GM12878 (cell line): ENCODE measurements around the gene GNAL. TPM values are rescaled to one million over a fixed set of nuclear protein-coding genes. Genes with fewer than 3 reads are reported as not detected.

Source experiments
- ATAC-seq: fragments of 200-7000 bp; cut with Tn5 transposase; 3 replicates; pipeline ENCODE4 v1.9.1; 2020; ENCODE audit warnings: mild to moderate bottlenecking, moderate library complexity
- BruUV-seq: library from RNA; stranded (reverse); fragments of 400-500 nt; replicated peaks from 2 replicates; lab custom pipeline; 2021; lab: Mats Ljungman, UMichigan
- CTCF ChIA-PET: fragments of 300-600 bp; sonication (Branson Sonifier 250); formaldehyde crosslinking; extraction: SDS; loops from one replicate; lab custom pipeline; 2021; ENCODE audit warnings: inconsistent platforms; lab: Yijun Ruan, JAX
- POLR2A ChIA-PET: fragments of 350-600 bp; formaldehyde crosslinking; extraction: SDS; loops from one replicate; lab custom pipeline; 2021; ENCODE audit warnings: inconsistent platforms; lab: Charles Lee
- RAD21 ChIA-PET: fragments of 300-600 bp; sonication (Branson Sonifier 250); formaldehyde crosslinking; loops from one replicate; lab custom pipeline; 2023; ENCODE audit warnings: antibody characterized with exemption; ENCODE audit not compliant: unreplicated experiment; lab: Charles Lee
- SMC1A ChIA-PET: fragments of 300-600 bp; sonication (Branson Sonifier 250); formaldehyde crosslinking; loops from one replicate; lab custom pipeline; 2023; ENCODE audit not compliant: unreplicated experiment, uncharacterized antibody; lab: Charles Lee
- DNase-seq: peaks from one replicate; pipeline ENCODE4 v3.0.0-alpha.2; 2011; ENCODE audit warnings: low read depth, low spot score
- FAIRE-seq: peaks from 3 replicates; lab custom pipeline; 2011; peaks lifted over from hg19 to GRCh38; lab: Jason Lieb, UNC
- H2AFZ ChIP-seq: 2 replicates; pipeline ENCODE4 v1.6.0; 2011; ENCODE audit warnings: low read depth, low read length, control low read depth; ENCODE audit not compliant: control insufficient read depth
- H3K27ac ChIP-seq: 2 replicates; pipeline ENCODE4 v1.5.1; 2011; ENCODE audit warnings: control low read depth; ENCODE audit not compliant: control insufficient read depth, insufficient read depth
- H3K27me3 ChIP-seq, 2 experiments: replicated peaks in 1 of 2; 2 replicates each; pipeline versions ENCODE4 v1.6.0 to v1.6.1; 2011; ENCODE audit warnings: low read length in 1 of 2; ENCODE audit not compliant: control insufficient read depth in 2 of 2, insufficient read depth in 2 of 2
- H3K36me3 ChIP-seq, 2 experiments: 2 replicates each; pipeline ENCODE4 v1.5.1; 2011; ENCODE audit warnings: low read length in 1 of 2; ENCODE audit not compliant: control insufficient read depth in 2 of 2, insufficient read depth in 2 of 2
- H3K4me1 ChIP-seq: 2 replicates; pipeline ENCODE4 v1.6.1; 2011; ENCODE audit warnings: mild to moderate bottlenecking, low read length, moderate library complexity, mixed read lengths; ENCODE audit not compliant: control insufficient read depth, insufficient read depth
- H3K4me2 ChIP-seq: 2 replicates; pipeline ENCODE4 v1.6.0; 2011; ENCODE audit warnings: control low read depth; ENCODE audit not compliant: control insufficient read depth, insufficient read depth
- H3K4me3 ChIP-seq: fragments of 200-600 bp; sonication (generic); 2 replicates; pipeline ENCODE4 v1.5.1; 2016
- H3K79me2 ChIP-seq: 2 replicates; pipeline ENCODE4 v1.6.0; 2011; ENCODE audit warnings: low read length; ENCODE audit not compliant: control insufficient read depth, insufficient read depth
- H3K9ac ChIP-seq: 2 replicates; pipeline ENCODE4 v1.8.0; 2011; ENCODE audit warnings: low read length, control low read depth, mixed read lengths; ENCODE audit not compliant: control insufficient read depth, insufficient read depth
- H3K9me3 ChIP-seq: replicated peaks from 3 replicates; pipeline ENCODE4 v1.5.1; 2011; ENCODE audit warnings: mild to moderate bottlenecking, low read length; ENCODE audit not compliant: control insufficient read depth, insufficient read depth
- H4K20me1 ChIP-seq: 2 replicates; pipeline ENCODE4 v1.6.0; 2011; ENCODE audit not compliant: control insufficient read depth, insufficient read depth
- CEBPZ ChIP-seq: fragments of 150-350 bp; IDR thresholded peaks from 2 replicates; pipeline ENCODE4 v1.6.1; 2016; ENCODE audit warnings: low read depth, low read length
- CHD2 ChIP-seq: IDR thresholded peaks from 2 replicates; pipeline ENCODE4 v1.6.1; 2011; ENCODE audit warnings: low read depth, low read length, improper control_type of control experiment, borderline replicate concordance
- DPF2 ChIP-seq: fragments of 450-650 bp; IDR thresholded peaks from 2 replicates; pipeline ENCODE4 v1.6.1; 2017; ENCODE audit warnings: mild to moderate bottlenecking
- HCFC1 ChIP-seq: fragments of 150-350 bp; IDR thresholded peaks from 2 replicates; pipeline ENCODE4 v1.6.1; 2014; ENCODE audit warnings: low read length
- PBX3 ChIP-seq: IDR thresholded peaks from 2 replicates; pipeline ENCODE4 v1.6.1; 2011; ENCODE audit warnings: mild to moderate bottlenecking, low read depth, low read length, moderate library complexity; ENCODE audit not compliant: insufficient replicate concordance
- POLR2AphosphoS2 ChIP-seq: IDR thresholded peaks from 2 replicates; pipeline ENCODE4 v1.6.1; 2011; ENCODE audit warnings: low read depth, mild to moderate bottlenecking, low read length, improper control_type of control experiment, moderate library complexity
- RAD21 ChIP-seq: IDR thresholded peaks from 2 replicates; pipeline ENCODE4 v1.6.1; 2011; ENCODE audit warnings: mild to moderate bottlenecking, low read depth, low read length, moderate library complexity; ENCODE audit not compliant: insufficient read depth
- RCOR1 ChIP-seq: conservative IDR thresholded peaks from 2 replicates; pipeline ENCODE4 v1.6.1; 2012; ENCODE audit warnings: low read depth, low read length, improper control_type of control experiment
- RELB ChIP-seq: fragments of 450-650 bp; IDR thresholded peaks from 2 replicates; pipeline ENCODE4 v1.6.1; 2017; ENCODE audit warnings: low read depth, mild to moderate bottlenecking, moderate library complexity
- SMC3 ChIP-seq: IDR thresholded peaks from 2 replicates; pipeline ENCODE4 v1.6.1; 2011; ENCODE audit warnings: low read length, improper control_type of control experiment, borderline replicate concordance
- STAT1 ChIP-seq: fragments of 450-650 bp; conservative IDR thresholded peaks from 2 replicates; pipeline ENCODE4 v1.6.1; 2014; ENCODE audit warnings: antibody characterized with exemption, mild to moderate bottlenecking
- SUPT20H ChIP-seq: IDR thresholded peaks from 2 replicates; pipeline ENCODE4 v1.6.1; 2011; ENCODE audit warnings: low read depth, mild to moderate bottlenecking, low read length, moderate library complexity, borderline replicate concordance; ENCODE audit not compliant: control insufficient read depth
- YY1 ChIP-seq: IDR thresholded peaks from 2 replicates; pipeline ENCODE4 v1.6.1; 2011; ENCODE audit warnings: low read depth, mild to moderate bottlenecking, low read length
- ZZZ3 ChIP-seq: IDR thresholded peaks from 2 replicates; pipeline ENCODE4 v1.6.1; 2011; ENCODE audit warnings: low read depth; ENCODE audit not compliant: control insufficient read depth, insufficient read length
- whole genome bisulfite sequencing: methylation state at CpG from one replicate; pipeline ENCODE4 v1.1.6; 2016; ENCODE audit warnings: low lambda C conversion rate; ENCODE audit not compliant: insufficient replicate concordance, insufficient coverage; ENCODE audit errors: missing lambda C conversion rate; 5-methylcytosine and 5-hydroxymethylcytosine counted together
- in situ Hi-C: fragments of 300-500 bp; cut with MboI; formaldehyde crosslinking; loops from 9 replicates; pipeline ENCODE4 v1.14.3; 2018; ENCODE audit warnings: mixed read lengths
- intact Hi-C: fragments of 100-400 bp; cut with micrococcal nuclease; formaldehyde crosslinking; loops from one replicate; pipeline ENCODE4 v1.14.2; 2022; ENCODE audit not compliant: unreplicated experiment
- polyA plus RNA-seq, 11 experiments: library from polyadenylated mRNA; depleted of rRNA in 4 of 11; unstranded in 6 of 11; stranded (reverse) in 5 of 11; fragments of >200 nt; fragmentation: Nextera tagmentation in 4 of 11; fragmentation: Illumina TruSeq in 1 of 11; extraction: Ambion mirVana in 4 of 11; extraction: Trizol in 1 of 11; gene quantifications; 1 replicate in 1 of 11; 2 replicates in 10 of 11; pipeline versions ENCODE4 v1.2.1 to v1.2.3, GENCODE V29; 2011 to 2016; ENCODE audit warnings: inconsistent platforms in 2 of 11, missing spikeins in 2 of 11, low read depth in 1 of 11
- total RNA-seq, 4 experiments: library from RNA; depleted of rRNA in 3 of 4; stranded (reverse); fragments of >200 nt in 3 of 4; fragmentation: Illumina TruSeq in 1 of 4; extraction: Trizol in 1 of 4; gene quantifications; 2 replicates each; pipeline versions ENCODE4 v1.2.1 to v1.2.3, GENCODE V29; 2013 to 2021
- TF ChIP-seq, protein P1 (sequence below), 3 experiments: IDR thresholded peaks in 2 of 3; conservative IDR thresholded peaks in 1 of 3; 2 replicates each; pipeline ENCODE4 v1.5.1; 2011; ENCODE audit warnings: low read depth in 3 of 3, low read length in 3 of 3, mild to moderate bottlenecking in 3 of 3, control low read depth in 2 of 3, moderate library complexity in 2 of 3, inconsistent platforms in 1 of 3, mixed read lengths in 1 of 3; ENCODE audit not compliant: control insufficient read depth in 2 of 3, insufficient read depth in 1 of 3; ENCODE audit errors: extremely low read depth in 1 of 3

Gene GNAL
- total and polyA plus RNA-seq, 10 of the 15 experiments (the other 5 are each of a cell fraction or from before 2014, with no cell fraction given) = 0.02 to 0.39 (median 0.05) TPM; not detected in 5

GRCh38 chr18:11872479-11873136, 183.5 kb downstream of the GNAL start:
- BruUV-seq = no TSS peak
- H3K9ac ChIP-seq = no peak overlapping the region
- peak; percentile 76 for ATAC-seq
- in situ Hi-C loops = no loop called here
- ChIA-PET RAD21 (interaction anchor here (0.5 kb wide), 1 partner anchor 142 kb away, joined by 3 read pairs; no protein-coding TSS in a partner anchor), POLR2A (no interaction called here), CTCF (no interaction called here), SMC1A (no interaction called here)
- FAIRE-seq = no peak
- no peak for DNase-seq
- no peaks in the 10 kb centered on the region for H3K9me3 ChIP-seq
- H2AFZ ChIP-seq = no peak overlapping the region
- H3K79me2 ChIP-seq = no peaks in the 10 kb centered on the region
- no peaks in the 10 kb centered on the region for H3K4me1 ChIP-seq
- H3K4me3 ChIP-seq = no peak overlapping the region
- 40% methylated on average over 13 of the region's 13 CpGs for WGBS
- no peaks in the 10 kb centered on the region for H4K20me1 ChIP-seq
- H3K4me2 ChIP-seq = no peak overlapping the region
- no peak overlapping the region for H3K27ac ChIP-seq
- H3K27me3 ChIP-seq = no peaks in the 10 kb centered on the region
- H3K36me3 ChIP-seq = no peaks in the 10 kb centered on the region
- intact Hi-C loops = loop anchor here (5.0 kb wide), 1 partner anchor 140 kb away; no protein-coding TSS in a partner anchor
- TF ChIP-seq RCOR1 = no peak
- TF ChIP-seq POLR2AphosphoS2 = no peak
- TF ChIP-seq RELB = no peak
- TF ChIP-seq HCFC1 = no peak
- TF ChIP-seq CEBPZ = no peak
- TF ChIP-seq RAD21 = peak; percentile 54
- no peak for TF ChIP-seq SUPT20H
- no peak for TF ChIP-seq STAT1
- TF ChIP-seq CHD2 = no peak
- TF ChIP-seq, protein P1, sequence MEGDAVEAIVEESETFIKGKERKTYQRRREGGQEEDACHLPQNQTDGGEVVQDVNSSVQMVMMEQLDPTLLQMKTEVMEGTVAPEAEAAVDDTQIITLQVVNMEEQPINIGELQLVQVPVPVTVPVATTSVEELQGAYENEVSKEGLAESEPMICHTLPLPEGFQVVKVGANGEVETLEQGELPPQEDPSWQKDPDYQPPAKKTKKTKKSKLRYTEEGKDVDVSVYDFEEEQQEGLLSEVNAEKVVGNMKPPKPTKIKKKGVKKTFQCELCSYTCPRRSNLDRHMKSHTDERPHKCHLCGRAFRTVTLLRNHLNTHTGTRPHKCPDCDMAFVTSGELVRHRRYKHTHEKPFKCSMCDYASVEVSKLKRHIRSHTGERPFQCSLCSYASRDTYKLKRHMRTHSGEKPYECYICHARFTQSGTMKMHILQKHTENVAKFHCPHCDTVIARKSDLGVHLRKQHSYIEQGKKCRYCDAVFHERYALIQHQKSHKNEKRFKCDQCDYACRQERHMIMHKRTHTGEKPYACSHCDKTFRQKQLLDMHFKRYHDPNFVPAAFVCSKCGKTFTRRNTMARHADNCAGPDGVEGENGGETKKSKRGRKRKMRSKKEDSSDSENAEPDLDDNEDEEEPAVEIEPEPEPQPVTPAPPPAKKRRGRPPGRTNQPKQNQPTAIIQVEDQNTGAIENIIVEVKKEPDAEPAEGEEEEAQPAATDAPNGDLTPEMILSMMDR (IDR thresholded peaks at IDR 0.05 in 2 of 3, conservative IDR thresholded peaks at IDR 0.05 in 1 of 3; ENCODE audit: control insufficient read depth in 2 of 3, extremely low read depth in 1 of 3, insufficient read depth in 1 of 3, low read depth in 3 of 3, low read length in 3 of 3) = peak; percentile 28 to 50 (median 36); a peak in 4 of 6 replicates
- no peak for TF ChIP-seq DPF2
- peak; percentile 31 for TF ChIP-seq SMC3
- TF ChIP-seq YY1 = 0 out of 2 replicates have a peak, but pooled peaks have one; percentile 41
- no peak for TF ChIP-seq PBX3
- TF ChIP-seq ZZZ3 = no peak
